GM19099 (cell line): ENCODE measurements around the gene NUBP1.

ENCODE experiments used
- POLR2A ChIP-seq: IDR thresholded peaks from 3 replicates; pipeline ENCODE4 v1.6.1; 2011; ENCODE audit warnings: low read depth; ENCODE audit not compliant: insufficient read length; ENCODE audit errors: extremely low read depth

NUBP1 gene

DNA sequence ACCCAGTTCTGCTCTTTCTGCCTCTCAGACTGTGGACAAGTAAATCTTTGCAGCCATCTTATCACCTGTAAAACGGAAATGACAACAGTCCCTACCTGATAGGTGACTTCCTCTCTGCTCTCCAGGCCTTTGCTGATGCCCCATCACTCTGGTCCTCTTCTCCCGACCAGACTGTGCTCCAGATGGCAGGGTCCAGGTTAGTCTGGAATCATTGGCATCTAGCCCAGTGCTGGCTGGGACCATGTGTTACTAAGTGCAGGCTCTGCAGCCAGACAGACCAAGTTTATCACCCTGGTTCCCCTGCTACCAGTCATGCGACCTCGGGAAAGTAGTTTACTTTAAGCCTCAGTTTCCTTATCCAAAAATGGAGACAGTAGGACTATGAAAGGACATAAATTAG, 1.8 kb upstream of the NUBP1 start:
- TF ChIP-seq POLR2A = no peak

DNA sequence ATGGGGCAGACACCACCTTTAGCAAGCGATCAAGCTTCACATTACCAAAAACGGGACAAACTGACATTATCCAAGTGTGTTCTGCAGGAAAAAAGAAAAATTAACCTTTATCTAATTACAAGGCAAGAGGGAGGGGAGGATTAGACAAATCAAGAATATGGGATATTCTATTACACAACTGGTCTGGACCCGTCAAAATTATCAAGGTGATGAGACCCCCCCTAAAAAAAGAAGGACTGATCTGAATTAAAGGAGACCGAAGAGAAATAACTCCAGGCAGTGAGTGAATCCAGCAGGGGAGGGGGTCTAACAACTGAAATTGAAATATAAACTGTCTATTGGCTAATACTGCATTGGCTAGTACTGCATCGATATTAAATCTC, 424 bp upstream of the NUBP1 start:
- TF ChIP-seq POLR2A = no peak

DNA sequence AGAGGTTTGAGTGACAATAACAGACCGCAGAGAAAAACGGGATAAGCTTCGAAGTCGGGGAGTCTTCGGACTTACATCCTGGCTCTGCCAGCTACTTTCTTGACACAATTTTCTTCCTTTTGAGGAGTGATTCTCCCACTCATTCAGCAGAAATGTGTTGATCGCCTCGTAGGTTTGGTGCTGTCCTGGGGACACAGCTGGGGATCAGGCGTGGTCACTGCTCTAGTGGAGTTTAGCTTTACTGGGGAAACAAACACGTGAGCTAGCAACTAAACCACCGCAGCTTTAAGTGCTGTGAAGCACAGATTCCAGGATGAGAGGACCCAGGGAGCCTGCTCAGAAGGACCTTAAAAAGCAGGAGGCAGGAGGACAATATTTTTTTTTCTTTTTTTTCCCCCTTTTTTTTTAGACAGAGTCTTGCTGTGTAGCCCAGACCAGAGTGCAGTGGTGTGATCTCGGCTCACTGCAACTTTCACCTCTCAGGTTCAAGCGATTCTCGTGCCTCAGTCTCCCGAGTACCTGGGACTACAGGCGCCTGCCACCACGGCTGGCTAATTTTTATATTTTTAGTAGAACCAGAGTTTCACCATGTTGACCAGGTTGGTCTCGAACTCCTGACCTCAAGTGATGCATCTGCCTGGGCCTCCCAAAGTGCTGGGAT, 858 bp downstream of the NUBP1 start:
- TF ChIP-seq POLR2A = no peak

DNA sequence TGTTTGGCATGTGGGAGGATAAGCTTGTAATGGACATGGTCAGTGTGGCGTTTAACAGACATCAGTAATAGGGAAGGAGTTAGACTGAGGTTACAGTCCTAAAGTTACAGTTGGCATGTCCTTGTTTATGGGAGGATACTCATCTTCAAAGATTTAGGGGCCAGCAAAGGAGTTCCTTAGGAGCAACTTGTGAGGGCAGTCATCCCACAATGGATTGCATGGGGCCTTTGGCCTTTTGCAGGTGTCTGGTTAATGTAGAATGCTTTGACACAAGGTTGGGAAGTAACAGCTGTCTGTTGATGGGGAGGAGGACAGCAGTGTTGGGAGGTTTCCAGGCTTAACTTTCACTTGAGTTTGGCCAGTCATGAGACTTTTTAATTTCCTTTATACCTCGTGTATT, 2.2 kb downstream of the NUBP1 start:
- no peak for TF ChIP-seq POLR2A

DNA sequence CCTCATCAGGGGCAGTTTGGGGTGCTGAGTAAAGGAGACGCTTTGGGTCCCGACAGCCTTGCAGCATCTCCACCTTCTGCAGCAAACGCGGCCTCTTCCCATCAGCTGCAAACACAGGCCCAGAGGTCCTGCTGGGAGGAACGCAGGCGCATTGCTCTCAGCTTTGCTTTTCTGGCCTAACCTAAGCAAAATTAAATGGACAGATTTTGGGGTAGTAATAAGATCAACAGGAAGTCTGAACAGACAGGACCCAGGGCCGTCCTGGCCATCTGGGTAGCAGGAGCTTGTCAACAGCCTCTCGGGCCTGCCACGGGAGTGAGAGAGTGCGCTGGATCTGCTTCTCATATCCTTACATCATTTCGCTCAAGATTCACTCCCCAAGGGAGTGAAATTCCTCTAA, 7.2 kb downstream of the NUBP1 start:
- no peak for TF ChIP-seq POLR2A

DNA sequence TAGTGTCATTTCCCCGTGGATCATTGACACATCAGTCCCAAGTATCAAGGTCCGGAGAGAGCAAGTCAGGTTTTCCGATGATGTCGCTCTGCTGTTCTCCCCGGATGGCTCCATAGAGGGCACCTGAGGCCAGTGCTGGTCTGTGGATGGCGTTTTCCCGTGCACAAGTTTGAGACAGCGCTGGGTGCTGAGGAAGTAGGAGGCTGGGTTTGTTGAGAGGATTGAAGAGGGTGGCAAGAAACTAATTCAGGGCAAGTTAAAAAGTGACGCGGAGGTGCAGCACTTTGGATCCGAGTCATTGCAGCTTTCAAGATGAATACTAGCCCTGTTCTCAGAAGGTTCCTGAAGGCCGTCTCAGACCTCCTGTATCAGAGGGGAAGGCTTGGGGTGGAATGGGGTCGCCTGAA, 7.7 kb downstream of the NUBP1 start:
- TF ChIP-seq POLR2A = no peak

DNA sequence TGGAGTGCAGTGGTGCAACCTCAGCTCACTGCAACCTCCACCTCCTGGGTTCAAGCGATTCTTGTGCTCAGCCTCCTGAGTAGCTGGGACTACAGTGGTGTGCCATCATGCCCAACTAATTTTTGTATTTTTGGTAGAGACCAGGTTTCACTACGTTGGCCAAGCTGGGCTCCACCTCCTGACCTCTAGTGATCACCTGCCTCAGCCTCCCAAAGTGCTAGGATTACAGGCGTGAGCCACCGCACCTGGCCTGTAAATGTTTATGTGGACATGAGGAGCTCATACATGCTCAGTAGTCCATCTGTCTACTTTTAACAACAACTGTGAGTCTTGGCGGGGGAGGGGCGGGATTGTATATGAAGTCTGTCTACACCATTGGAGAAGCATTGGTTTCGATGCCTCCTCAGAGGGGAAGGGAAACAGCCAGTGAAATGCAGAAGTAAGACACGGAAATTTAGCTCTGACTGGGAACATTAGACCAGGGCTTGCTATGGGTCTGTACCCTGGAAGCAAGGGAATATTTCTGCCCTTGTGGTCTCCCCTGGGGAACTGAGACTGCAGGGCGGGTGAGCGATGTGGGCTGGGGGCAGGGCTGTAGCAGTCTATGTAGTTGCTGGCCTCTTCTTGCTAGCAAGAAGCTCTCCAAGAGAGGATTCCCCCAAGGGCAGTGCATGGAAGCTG, 9.3 kb downstream of the NUBP1 start:
- TF ChIP-seq POLR2A = no peak

DNA sequence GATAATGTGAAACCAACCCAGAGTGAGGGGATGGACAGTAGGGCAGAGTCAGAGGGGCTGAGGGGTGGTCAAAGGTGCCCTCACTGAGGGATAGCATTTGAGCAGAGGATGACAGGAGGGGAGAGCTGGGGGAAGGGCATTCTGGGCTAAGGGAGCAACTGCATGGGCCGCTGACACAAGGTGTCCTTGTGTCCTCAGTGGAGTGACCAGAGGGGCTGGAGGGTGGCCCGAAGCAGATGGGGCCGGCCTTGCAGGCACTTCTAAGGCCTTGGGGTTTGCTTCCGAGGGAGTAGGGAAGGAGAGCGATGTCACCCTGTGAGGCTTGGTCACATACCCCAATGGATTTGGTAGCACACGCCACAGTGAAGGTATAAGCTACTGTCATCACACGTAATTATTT, 10.0 kb downstream of the NUBP1 start:
- TF ChIP-seq POLR2A = no peak

DNA sequence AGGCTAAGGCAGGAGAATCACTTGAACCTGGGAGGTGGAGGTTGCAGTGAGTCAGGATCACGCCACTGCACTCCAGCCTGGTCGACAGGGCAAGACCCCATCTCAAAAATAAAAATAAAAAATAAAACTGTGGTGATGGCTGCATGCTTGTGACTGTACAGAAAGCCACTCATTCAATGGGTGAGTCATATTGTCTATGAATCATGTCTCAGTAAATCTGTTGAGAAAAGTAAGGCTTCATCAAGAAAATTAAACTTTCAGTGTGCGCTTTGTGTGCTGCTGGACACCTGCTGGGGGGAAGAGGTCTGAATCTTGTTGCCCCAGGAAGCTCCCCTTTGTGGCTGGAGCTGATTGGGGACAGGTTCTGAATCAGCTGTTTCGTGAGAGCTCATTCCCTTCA, 11.3 kb downstream of the NUBP1 start:
- no peak for TF ChIP-seq POLR2A

DNA sequence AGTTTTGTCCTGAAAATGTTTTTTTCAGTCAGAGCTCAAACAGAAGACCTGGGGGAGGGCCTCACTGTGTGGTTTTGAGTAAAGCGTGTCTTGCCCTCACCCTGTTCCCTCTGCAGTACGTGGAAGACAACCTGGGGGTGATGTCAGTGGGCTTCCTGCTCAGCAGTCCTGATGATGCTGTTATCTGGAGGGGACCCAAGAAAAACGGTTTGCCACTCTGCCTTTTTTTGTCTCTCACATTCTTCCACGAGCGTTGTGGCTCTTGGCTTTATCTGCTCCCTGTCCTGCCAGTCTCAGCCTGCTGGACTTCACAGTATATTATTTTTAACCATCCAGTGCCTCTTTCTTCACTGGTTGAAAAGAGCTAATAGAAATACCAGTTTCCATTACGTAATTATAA, 12.9 kb downstream of the NUBP1 start:
- TF ChIP-seq POLR2A = no peak

DNA sequence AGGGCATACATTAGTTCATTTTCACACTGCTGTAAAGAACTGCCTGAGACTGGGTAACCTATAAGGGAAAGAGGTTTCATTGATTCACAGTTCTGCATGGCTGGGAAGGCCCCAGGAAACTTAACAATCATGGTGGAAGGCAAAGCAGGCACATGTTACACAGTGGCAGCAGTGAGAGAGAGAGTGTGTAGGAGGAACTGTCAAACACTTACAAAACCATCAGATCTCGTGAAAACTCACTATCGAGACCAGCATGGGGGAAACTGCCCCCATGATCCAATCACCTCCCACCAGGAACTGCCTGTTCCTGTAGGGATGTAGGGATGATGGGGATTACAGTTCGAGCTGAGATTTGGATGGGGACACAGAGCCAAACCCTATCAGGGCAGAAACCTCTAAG, 17.2 kb downstream of the NUBP1 start:
- TF ChIP-seq POLR2A = no peak

DNA sequence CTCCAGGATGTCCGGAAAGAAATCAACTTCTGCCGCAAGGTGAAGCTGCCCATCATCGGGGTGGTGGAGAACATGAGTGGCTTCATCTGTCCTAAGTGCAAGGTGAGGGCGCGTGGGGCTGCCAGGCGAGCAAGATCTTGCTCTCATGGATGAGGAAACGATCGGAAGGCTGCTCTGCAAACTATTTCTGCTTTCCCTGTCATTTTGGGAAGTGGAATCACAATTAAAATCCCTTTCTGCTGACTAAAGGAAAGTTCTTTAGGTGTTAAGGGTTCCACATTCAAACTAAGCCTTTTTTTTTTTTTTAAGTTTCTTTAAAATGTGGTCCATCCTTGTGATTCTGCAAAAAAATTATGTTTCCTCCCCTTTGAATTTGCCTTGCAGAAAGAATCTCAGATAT, 17.7 kb downstream of the NUBP1 start:
- TF ChIP-seq POLR2A = no peak

DNA sequence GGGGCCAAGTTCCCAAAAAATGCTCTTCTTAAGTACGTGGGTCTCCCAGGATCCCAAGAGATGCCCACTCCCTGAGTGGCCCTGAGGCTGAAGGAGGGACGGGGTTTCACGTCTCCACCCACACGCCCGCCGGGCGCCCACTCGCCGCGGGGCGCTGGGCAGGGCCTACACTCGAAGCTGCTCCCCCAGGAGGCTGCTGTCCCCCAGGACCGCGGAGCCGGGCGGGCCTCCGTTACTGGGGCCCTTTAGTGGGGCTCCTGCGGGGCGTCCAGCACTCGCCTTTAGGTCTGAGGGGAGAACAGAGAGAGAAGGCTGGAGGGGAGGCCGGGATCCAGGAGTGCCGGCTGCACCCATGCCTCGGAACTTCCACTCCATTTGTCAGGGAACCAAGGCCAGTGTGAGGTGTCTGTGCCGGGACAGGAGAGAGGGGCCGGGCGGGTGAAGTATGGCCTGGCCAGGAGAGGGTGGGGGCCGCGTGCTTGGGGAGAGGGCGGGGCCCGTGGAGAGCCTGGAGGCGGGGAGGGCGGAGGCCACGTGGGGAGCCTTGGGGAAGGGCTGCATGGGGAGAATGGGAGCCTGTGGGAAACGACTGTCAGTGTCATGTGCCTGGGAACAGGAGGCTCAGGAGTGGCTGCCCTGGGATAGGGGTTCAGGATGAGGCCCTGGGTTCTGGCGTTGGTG, 18.8 kb downstream of the NUBP1 start:
- no peak for TF ChIP-seq POLR2A

DNA sequence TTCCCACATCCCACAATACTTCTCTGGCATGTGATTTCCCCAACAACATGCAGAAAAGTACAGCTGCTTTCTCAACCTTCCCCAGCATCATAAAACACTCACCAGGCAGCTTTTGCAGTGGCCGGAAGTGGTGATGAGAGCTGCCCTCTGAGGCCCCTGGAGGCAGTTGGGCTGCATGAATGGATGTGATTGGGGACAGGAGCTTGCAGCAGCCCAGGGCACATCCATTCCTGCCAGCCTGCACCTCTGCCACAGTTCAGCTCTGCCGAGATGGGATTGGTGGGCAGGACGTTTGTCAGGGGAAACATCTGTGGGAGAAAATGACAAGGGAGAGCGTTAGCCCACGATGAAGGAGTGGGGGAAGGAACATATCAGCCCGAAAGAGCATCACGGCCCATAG, 19.8 kb downstream of the NUBP1 start:
- no peak for TF ChIP-seq POLR2A

DNA sequence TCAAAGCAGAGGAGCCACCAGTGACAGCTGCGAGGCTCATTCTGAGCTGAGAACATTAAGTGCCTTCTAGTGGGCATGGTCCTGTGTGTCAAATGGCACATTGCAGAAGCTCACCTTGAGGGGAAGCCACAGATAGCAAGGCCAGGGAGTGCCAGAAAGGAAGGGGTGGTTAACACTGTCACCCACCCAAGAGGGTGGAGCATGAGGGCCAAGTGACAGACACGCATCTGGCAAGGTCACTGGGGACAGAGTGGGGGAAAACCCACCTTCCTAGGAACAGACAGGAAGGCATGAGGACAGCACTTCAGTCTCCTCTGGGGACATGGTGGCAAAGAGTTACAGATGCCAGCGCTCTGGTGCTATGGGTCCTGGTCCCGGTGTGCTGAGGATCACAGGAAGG, 22.1 kb downstream of the NUBP1 start:
- peak; percentile 41 for TF ChIP-seq POLR2A

DNA sequence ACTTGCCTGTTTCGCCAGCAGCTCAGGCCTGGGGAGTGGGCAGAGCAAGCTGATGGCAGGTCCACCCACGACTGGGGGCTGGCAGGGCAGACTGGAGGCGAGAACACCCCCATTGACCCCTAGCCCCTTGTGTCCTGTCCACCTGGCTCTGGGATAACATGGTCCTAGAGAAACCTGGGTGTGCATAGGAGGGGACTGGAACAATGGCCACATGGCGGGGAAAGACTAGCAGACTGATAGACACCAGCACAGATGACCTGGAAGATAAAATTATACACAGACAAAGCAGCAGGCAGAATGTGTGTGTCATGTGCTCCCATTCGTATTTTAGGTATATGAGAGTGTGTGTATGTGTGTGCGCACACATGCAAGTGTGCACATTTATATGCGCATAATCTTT, 23.5 kb downstream of the NUBP1 start:
- TF ChIP-seq POLR2A = no peak
